ENCODE data around the gene SLC22A4. TPM values are rescaled to one million over a fixed set of nuclear protein-coding genes. Genes with fewer than 3 reads are reported as not detected.

SLC22A4 gene
- total RNA-seq, 1 donor from 2014 or later, result 0.75 TPM

GRCh38 chr5:132258102-132259068 lies 35.8 kb upstream of the SLC22A4 start:
- DNase-seq (ENCODE audit: low read depth), result no peak
- no peak for TF ChIP-seq CTCF (conservative IDR thresholded peaks at IDR 0.05; ENCODE audit: low read depth, low read length)
- H3K4me3 ChIP-seq (ENCODE audit: low read depth, low read length), result peak overlapping the region; percentile 57

GRCh38 chr5:132259069-132259851 lies 34.9 kb upstream of the SLC22A4 start:
- DNase-seq (ENCODE audit: low read depth), result no peak
- no peak for TF ChIP-seq CTCF (conservative IDR thresholded peaks at IDR 0.05; ENCODE audit: low read depth, low read length)
- H3K4me3 ChIP-seq (ENCODE audit: low read depth, low read length), result peak overlapping the region; percentile 57

GRCh38 chr5:132260051-132260450 lies 34.1 kb upstream of the SLC22A4 start:
- DNase-seq (ENCODE audit: low read depth), result no peak
- no peak for TF ChIP-seq CTCF (conservative IDR thresholded peaks at IDR 0.05; ENCODE audit: low read depth, low read length)
- H3K4me3 ChIP-seq (ENCODE audit: low read depth, low read length), result no peak overlapping the region

GRCh38 chr5:132260714-132261551 lies 33.3 kb upstream of the SLC22A4 start:
- DNase-seq (ENCODE audit: low read depth), result peak; percentile 64
- no peak overlapping the region for H3K4me3 ChIP-seq (ENCODE audit: low read depth, low read length)
- no peak for TF ChIP-seq CTCF (conservative IDR thresholded peaks at IDR 0.05; ENCODE audit: low read depth, low read length)

- TF ChIP-seq CTCF (conservative IDR thresholded peaks at IDR 0.05; ENCODE audit: low read depth, low read length), result no peak
- DNase-seq (ENCODE audit: low read depth), result no peak
- no peak overlapping the region for H3K4me3 ChIP-seq (ENCODE audit: low read depth, low read length)
Observed at GRCh38 chr5:132261881-132262845, 32.0 kb upstream of the SLC22A4 start.
